ENCODE results near the gene MMP21. TPM values are rescaled to one million over a fixed set of nuclear protein-coding genes. Genes with fewer than 3 reads are reported as not detected.

Gene MMP21
- total and polyA plus RNA-seq, 2 experiments from 2014 or later, result not detected

GRCh38 chr10:125744909-125745308 lies 30.7 kb downstream of the MMP21 start:
- no peak for TF ChIP-seq NANOG (IDR thresholded peaks at IDR 0.05; ENCODE audit: borderline replicate concordance)
- ATAC-seq (no peak), DNase-seq (ENCODE audit: low spot score) (no peak)
- Mint-ChIP-seq H3K4me1 (no peaks in the 10 kb centered on the region), H3K27me3 (ENCODE audit: insufficient read depth, low read depth, poor library complexity) (peaks cover under 1% of the 10 kb centered on the region), H3K36me3 (ENCODE audit: low read depth) (peaks cover 77% of the 10 kb centered on the region), H3K9me3 (no peaks in the 10 kb centered on the region), H3K4me3 (no peak overlapping the region), H3K27ac (no peak overlapping the region)
- Histone ChIP-seq H3K79me2 (replicated peaks; ENCODE audit: insufficient read depth) (no peaks in the 10 kb centered on the region), H3K27me3 (ENCODE audit: insufficient read depth) (no peaks in the 10 kb centered on the region), H2AFZ (no peak overlapping the region), H3K4me3 (no peak overlapping the region), H3K27ac (ENCODE audit: low read depth) (no peak overlapping the region), H3K9me2 (ENCODE audit: insufficient read depth) (no peaks in the 10 kb centered on the region), H3F3A (replicated peaks; ENCODE audit: low read depth) (no peaks in the 10 kb centered on the region), H3K36me3 (ENCODE audit: insufficient read depth) (peaks cover 59% of the 10 kb centered on the region), H3K4me1 (ENCODE audit: insufficient read depth) (no peaks in the 10 kb centered on the region), H4K20me1 (replicated peaks; ENCODE audit: insufficient read depth) (peaks cover 19% of the 10 kb centered on the region; the same call in 1 of the 2 replicates), H3K4me2 (no peak overlapping the region)

DNA sequence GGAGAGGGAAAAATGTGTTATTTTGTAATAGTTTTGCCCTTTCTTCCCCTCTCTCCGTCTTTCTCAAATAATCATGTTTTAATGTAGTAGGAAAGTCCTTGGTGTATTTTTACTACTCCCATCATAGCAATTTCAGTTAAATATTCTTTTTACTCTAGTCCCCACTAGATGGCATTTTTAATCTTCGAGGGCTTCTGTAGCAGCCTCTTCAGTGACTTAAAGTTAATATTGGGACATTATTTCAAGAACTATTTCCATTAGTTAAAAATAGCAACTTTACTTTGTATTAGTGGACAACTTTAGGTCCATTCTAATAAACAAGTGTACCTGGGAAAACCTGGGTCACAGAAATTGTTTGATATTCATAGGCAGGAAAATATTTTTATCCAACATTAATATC lies 33.2 kb downstream of the MMP21 start:
- Histone ChIP-seq H3K4me3 (no peak overlapping the region), H3K4me2 (no peak overlapping the region), H3K27me3 (ENCODE audit: insufficient read depth) (no peaks in the 10 kb centered on the region), H3F3A (replicated peaks; ENCODE audit: low read depth) (no peaks in the 10 kb centered on the region), H2AFZ (no peak overlapping the region), H3K4me1 (ENCODE audit: insufficient read depth) (no peaks in the 10 kb centered on the region), H3K27ac (ENCODE audit: low read depth) (no peak overlapping the region), H3K9me2 (ENCODE audit: insufficient read depth) (no peaks in the 10 kb centered on the region), H3K79me2 (replicated peaks; ENCODE audit: insufficient read depth) (no peaks in the 10 kb centered on the region), H4K20me1 (replicated peaks; ENCODE audit: insufficient read depth) (peaks cover 23% of the 10 kb centered on the region), H3K36me3 (ENCODE audit: insufficient read depth) (peaks cover 66% of the 10 kb centered on the region)
- H3K9me3 Mint-ChIP-seq, result no peaks in the 10 kb centered on the region
- no peak overlapping the region for H3K4me3 Mint-ChIP-seq
- ATAC-seq (no peak), DNase-seq (ENCODE audit: low spot score) (peak; percentile 8)
- peaks cover 80% of the 10 kb centered on the region for H3K36me3 Mint-ChIP-seq (ENCODE audit: low read depth)
- TF ChIP-seq ZNF114 (CRISPR knock-in tag; IDR thresholded peaks at IDR 0.05) (no peak), EZH2phosphoT487 (IDR thresholded peaks at IDR 0.05; ENCODE audit: unreplicated experiment) (no peak), NANOG (IDR thresholded peaks at IDR 0.05; ENCODE audit: borderline replicate concordance) (no peak), JUNB (IDR thresholded peaks at IDR 0.05; ENCODE audit: unreplicated experiment) (no peak)
- TF ChIP-seq, protein P1, sequence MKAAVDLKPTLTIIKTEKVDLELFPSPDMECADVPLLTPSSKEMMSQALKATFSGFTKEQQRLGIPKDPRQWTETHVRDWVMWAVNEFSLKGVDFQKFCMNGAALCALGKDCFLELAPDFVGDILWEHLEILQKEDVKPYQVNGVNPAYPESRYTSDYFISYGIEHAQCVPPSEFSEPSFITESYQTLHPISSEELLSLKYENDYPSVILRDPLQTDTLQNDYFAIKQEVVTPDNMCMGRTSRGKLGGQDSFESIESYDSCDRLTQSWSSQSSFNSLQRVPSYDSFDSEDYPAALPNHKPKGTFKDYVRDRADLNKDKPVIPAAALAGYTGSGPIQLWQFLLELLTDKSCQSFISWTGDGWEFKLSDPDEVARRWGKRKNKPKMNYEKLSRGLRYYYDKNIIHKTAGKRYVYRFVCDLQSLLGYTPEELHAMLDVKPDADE (IDR thresholded peaks at IDR 0.05), result no peak
- TF ChIP-seq, protein P2, sequence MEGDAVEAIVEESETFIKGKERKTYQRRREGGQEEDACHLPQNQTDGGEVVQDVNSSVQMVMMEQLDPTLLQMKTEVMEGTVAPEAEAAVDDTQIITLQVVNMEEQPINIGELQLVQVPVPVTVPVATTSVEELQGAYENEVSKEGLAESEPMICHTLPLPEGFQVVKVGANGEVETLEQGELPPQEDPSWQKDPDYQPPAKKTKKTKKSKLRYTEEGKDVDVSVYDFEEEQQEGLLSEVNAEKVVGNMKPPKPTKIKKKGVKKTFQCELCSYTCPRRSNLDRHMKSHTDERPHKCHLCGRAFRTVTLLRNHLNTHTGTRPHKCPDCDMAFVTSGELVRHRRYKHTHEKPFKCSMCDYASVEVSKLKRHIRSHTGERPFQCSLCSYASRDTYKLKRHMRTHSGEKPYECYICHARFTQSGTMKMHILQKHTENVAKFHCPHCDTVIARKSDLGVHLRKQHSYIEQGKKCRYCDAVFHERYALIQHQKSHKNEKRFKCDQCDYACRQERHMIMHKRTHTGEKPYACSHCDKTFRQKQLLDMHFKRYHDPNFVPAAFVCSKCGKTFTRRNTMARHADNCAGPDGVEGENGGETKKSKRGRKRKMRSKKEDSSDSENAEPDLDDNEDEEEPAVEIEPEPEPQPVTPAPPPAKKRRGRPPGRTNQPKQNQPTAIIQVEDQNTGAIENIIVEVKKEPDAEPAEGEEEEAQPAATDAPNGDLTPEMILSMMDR (conservative IDR thresholded peaks at IDR 0.05; ENCODE audit: low read depth in 2 of 2), result 0 out of 4 replicates have a peak, but pooled peaks of 1 of the 2 experiments have one; percentile 19
- H3K4me1 Mint-ChIP-seq, result no peaks in the 10 kb centered on the region
- H3K27ac Mint-ChIP-seq, result no peak overlapping the region
- no peaks in the 10 kb centered on the region for H3K27me3 Mint-ChIP-seq (ENCODE audit: insufficient read depth, low read depth, poor library complexity)

DNA sequence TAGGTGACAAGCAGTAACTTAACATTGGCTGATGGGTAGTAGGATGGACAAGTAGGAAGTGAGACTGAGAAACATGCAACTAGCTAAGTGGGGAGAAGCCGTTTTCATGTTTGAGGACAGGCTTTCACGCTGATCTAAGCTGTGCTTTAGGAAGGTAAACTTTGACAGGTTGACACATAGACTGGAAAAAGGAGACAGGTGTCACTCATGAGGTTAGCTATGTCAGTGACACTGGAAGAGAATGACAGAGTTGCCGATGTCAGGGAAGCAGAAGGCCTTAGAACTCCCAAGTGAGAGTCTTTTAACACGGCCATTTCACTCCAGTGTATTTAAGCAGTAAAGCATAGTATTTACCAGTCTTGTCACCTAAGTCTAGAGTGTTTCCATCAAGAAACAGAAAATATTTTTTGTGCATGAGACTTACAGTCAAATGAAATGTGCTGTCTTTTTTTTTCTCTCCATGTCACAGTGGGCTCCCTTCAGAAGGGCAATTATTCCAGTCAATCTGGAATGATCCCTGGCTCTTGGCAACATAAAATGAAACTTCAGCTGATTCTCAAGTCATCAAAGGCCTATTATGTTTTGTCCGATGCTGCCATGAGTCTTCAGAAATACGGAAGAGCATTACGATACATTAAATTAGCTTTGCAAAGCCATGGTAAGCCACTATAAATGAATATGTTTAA lies 35.5 kb downstream of the MMP21 start:
- Histone ChIP-seq H3K79me2 (replicated peaks; ENCODE audit: insufficient read depth) (peaks cover 5% of the 10 kb centered on the region; the same call in 1 of the 2 replicates), H3K4me1 (ENCODE audit: insufficient read depth) (no peaks in the 10 kb centered on the region), H3K27me3 (ENCODE audit: insufficient read depth) (no peaks in the 10 kb centered on the region), H3K36me3 (ENCODE audit: insufficient read depth) (peaks cover 61% of the 10 kb centered on the region), H3F3A (replicated peaks; ENCODE audit: low read depth) (no peaks in the 10 kb centered on the region), H3K9me2 (ENCODE audit: insufficient read depth) (no peaks in the 10 kb centered on the region), H3K4me2 (no peak overlapping the region), H3K27ac (ENCODE audit: low read depth) (no peak overlapping the region), H2AFZ (no peak overlapping the region), H3K4me3 (no peak overlapping the region), H4K20me1 (replicated peaks; ENCODE audit: insufficient read depth) (peaks cover 15% of the 10 kb centered on the region; the same call in 1 of the 2 replicates)
- Mint-ChIP-seq H3K9me3 (no peaks in the 10 kb centered on the region), H3K27me3 (ENCODE audit: insufficient read depth, low read depth, poor library complexity) (no peaks in the 10 kb centered on the region), H3K27ac (no peak overlapping the region), H3K4me1 (no peaks in the 10 kb centered on the region), H3K36me3 (ENCODE audit: low read depth) (peaks cover 86% of the 10 kb centered on the region), H3K4me3 (no peak overlapping the region)
- DNase-seq (ENCODE audit: low spot score), result no peak
- no peak for ATAC-seq
- TF ChIP-seq EZH2 (IDR thresholded peaks at IDR 0.05; ENCODE audit: low read depth, unreplicated experiment) (no peak), REST (IDR thresholded peaks at IDR 0.05; ENCODE audit: unreplicated experiment) (no peak), ZNF331 (CRISPR knock-in tag; IDR thresholded peaks at IDR 0.05; ENCODE audit: low read depth) (no peak)
